RPMI7951 (cell line): ENCODE results near the gene TROAP. TPM values are rescaled to one million over a fixed set of nuclear protein-coding genes. Genes with fewer than 3 reads are reported as not detected.
"Not testable (repeated sequence)": the region's sequence is repeated elsewhere in the genome, so short reads cannot be mapped to it uniquely, and the experiment has no call there.

Experiments used
- DNase-seq: peaks from one replicate; pipeline ENCODE4 v3.0.0-alpha.2; 2012; ENCODE audit warnings: low read depth
- total RNA-seq: library from RNA; depleted of rRNA; stranded (reverse); fragments of >200 nt; shearing (Covaris generic); gene quantifications from 2 replicates; pipeline ENCODE4 v1.2.3, GENCODE V29; 2014

TROAP gene
- total RNA-seq, 1 experiment from 2014 or later = 49.3 TPM

DNA sequence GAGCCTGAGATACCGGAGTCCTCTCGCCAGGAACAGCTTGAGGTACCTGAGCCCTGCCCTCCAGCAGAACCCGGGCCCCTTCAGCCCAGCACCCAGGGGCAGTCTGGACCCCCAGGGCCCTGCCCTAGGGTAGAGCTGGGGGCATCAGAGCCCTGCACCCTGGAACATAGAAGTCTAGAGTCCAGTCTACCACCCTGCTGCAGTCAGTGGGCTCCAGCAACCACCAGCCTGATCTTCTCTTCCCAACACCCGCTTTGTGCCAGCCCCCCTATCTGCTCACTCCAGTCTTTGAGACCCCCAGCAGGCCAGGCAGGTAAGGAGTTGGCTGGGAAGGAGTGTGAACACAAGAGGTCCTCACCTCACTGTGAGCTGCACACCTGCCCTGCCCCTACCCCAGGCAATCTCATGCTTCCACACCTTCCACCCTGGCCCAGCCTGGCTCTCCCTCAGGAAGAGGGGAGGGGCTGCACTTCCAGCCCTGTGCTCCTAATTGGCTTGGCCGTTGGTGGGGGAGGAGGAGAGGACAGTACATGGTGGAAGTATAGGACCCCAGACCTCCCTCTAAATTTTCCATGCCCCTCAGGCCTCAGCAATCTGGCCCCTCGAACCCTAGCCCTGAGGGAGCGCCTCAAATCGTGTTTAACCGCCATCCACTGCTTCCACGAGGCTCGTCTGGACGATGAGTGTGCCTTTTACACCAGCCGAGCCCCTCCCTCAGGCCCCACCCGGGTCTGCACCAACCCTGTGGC, 7.8 kb downstream of the TROAP start:
- no peak for DNase-seq

DNA sequence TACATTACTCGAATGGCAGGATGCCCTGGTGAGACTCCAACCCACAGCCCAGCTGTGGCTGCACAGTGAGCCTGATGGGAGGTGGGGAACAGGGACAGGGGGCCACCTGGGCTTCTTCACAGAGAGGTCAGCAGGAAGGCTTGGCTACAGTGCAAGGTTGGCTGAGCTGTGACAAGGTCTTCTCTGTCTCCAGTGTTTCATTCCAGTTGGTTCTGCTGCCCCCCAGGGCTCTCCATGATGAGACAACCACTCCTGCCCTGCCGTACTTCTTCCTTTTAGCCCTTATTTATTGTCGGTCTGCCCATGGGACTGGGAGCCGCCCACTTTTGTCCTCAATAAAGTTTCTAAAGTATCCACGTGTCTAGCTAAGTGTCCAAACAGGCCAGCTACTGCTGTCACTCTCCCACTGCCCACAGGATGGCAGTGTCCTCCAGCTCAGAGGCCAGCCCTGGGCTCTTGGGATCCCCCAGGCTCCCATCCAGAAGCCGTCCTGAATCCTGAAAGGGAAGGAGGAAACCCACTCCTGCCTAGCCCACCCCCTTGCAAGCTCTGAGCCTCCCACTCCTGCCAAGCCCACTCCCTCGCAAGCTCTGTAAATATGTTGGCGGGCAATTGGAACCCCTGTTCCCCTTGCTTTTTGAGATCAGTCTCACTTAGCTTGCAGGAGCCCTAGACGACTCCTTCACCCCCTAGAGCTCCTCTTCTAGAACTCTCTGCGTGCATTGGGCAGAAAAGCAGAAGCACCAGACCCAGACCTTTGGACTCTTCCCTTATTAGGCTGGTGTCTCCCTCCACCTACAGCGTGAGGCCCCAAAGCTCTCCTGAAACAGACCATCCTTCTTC, 8.5 kb downstream of the TROAP start:
- peak; percentile 47 for DNase-seq

DNA sequence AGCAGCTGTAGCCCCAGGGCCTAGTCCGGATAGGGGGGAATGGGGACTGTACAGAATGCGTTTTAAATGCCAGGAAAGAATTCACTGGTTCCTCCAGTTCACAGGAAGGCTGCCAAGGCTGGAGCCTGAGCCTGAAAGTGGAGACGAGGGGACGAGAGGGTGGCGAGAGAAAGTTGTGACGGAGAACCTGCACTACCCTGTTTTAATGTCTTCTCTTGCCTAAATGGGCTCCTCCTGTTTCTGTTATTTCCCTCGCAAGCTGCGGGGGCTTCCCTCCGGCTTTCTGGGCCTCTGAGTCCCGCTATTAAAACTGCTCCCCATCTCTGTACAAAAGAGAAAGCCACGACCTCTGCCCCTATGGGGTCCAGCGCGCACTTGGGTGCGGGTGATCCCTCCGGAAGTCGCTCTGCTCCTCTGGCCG, 9.4 kb downstream of the TROAP start:
- no peak for DNase-seq

DNA sequence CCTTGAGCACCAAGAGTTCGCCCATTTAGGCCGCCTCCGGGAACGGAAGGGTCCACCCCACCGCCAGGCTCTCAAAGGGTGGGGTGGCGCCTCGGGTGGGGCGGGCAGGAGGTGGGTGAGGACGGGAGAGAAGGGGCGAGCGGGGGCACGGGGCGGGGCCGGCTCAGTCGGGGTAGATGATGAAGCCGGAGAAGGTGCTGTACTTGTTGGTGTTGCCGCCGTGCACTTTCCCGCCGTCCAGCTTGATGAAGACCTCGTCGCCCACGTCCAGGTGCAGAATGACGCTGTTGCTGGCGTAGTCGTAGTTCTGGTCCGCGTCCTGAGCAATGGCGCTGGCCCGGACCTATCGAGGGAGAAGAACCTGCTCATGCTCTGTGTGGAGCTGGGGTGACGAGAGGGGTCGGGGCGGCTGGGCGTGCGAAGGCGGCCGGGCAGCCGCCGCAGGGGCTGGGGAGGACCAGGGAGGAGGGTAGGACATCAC, 9.9 kb downstream of the TROAP start:
- DNase-seq = no peak

DNA sequence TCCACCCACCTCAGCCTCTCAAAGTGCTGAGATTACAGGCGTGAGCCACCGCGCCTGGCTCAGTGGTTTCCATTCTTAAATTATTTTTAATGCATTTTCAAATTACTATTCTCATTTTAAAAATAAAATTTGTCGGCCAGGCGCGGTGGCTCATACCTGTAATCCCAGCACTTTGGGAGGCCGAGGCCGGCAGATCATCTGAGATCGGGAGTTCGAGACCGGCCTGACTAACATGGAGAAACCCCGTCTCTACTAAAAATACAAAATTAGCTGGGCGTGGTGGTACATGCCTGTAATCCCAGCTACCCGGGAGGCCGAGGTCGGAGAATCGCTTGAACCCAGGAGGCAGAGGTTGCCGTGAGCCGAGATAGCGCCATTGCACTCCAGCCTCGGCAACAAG, 10.7 kb downstream of the TROAP start:
- DNase-seq = not testable (repeated sequence)

DNA sequence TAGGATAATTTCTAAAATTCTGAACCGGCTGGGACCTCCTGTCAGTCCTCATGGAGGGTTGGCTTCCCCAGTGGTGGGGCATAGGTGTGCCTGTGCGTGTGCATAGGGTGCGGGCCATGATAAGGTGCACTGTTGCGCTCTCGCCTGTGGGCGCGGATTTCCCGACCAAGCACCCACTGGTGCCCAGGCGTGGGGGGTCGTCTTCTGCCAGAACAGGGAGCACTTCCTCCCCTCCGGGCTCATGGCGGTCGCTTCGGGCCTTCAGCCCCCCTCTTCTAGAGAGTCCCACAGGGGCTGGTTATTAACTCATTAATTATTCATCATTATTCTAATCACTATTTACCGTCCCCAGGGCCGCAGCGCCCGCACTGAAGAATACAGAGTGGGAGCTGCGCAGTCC, 11.2 kb downstream of the TROAP start:
- DNase-seq = no peak

DNA sequence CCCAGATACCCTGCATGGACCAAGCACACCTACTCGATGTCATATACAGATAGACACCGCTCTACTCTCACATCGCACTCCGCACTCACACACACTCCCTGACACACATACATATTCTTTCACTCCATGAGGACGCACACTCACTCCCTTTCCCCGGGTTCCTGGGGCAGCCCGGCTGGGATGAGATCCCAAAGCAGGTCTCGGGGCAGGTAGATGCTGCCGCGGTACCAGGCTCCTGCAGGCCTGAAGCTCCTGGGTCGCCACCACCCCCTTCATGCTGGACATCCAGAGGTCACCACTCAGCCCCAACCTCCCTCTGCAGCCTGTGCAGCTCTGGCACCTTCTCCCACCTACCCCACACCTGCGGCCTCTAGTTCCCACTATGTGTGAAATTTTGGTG, 11.6 kb downstream of the TROAP start:
- DNase-seq = no peak

DNA sequence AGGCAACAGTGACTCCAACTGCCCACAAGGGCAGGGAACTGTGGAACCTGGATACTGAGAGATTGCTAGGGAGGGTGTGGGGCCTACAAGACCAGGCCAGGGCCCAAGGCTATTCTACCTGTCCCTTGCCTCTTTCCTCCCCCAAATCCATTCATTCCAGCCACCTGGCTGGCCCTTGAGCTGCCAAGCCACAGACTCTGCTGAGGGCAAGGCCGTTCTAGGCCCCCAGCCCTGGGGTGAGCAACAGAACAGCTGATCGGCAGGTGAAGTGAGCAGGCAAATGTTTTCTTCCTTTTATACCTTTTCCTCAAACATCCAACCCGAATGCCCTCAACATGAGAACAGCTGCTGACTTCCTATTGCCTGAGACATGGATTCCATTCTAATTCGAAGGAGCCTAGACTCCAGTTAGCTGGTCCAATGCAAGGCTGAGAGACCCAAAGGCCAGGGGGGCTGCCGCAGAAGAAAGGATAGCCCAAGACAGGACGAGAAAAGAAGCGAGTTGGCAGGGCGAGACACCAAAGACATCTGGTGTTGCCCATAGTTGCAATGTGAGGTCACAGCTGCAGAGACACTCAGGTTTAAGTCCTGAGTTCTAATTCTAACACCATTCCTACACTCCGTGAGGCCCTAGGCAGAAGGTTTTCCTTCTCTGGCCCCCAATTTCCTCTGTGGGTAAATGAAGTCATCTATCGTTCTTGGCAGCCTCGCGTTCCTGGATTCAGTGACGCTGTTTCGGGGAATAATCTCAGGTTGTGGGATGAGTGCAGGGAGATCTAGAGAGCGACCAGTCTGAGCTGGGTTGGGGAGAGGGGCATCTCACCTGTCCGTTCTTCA, 12.3 kb downstream of the TROAP start:
- DNase-seq = no peak

DNA sequence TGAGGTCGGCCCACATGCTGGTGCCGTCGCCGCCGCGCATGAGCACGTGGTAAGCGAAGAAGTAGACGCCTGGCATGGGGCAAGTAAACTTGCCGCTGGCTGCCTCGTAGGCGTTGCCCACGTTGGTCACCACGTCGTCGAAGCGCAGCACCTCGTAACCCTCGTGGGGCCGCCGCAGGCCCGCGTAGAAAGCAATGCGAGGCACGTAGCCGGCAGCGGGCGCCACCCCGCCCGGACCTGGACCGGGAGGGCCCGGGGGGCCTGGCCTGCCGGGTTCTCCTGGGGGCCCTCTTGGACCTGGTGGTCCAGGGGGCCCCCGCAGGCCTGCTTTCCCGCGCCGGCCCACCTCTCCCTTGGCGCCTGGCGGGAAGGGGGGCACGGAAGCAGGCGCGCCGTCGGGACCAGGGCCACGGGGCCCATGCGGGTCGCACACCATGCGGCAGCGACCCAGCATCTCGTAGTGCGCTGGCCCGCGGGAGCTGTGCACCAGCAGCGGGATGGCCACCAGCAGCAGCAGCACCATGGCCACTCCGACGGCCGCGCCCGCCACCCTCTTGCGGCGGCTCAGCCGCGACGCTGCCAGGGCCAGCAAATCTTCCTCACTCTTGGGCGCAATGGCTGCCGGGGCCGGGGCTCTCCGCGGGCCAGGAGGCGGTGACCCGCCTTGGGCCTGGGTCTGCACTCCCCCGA, 13.0 kb downstream of the TROAP start:
- no peak for DNase-seq

DNA sequence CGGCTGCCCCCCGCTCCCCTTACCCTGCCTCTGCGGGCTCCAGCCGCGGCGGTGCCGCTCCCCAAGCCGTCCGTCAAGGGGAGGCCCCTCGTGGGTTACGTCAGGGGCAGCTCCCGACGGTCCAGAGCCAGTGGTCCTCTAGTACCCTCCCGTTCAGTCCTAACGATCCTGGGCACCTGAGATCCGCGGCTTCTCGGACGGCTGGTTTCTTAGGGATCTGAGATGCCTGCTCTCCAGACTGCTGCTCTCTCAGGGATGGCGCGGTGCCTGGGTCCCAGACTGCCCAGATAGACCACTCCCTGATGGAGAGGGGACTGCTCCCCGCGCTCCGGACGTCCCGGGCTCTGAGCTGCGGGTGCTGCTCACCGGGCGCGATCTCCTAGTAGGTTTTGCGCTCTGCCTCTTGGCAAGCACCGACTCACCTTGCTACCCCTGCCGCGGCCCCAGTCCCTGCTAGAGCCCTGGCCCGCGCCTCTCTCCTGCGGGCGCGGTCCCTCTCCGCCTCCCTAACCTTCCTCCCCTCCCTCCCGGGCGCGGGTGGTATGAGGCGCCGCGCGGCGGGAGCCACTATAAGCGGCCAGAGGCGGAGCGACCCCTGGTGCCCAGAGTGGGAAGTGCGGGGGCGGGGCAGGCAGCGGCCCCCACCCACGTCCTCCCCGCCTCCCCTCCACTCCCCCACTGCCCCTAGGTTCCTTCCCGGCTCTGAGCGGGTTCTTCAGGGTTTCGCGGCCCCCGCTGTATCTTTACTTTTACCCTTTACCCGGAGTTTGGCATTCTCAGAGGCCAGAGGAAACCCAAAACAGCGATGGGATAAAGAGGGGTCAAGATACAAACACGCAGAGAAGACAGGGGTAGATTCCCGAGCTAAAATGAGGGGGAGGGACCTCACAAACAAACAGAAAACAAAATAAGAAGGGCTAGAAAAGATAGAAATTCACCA, 13.9 kb downstream of the TROAP start, which contains the start of gene C1QL4:
TSS of gene C1QL4 (minus strand) at position 544 of the 940 bp plus-strand sequence. CDS start 711 bp downstream, outside the sequence.
- peak; percentile 65 for DNase-seq

DNA sequence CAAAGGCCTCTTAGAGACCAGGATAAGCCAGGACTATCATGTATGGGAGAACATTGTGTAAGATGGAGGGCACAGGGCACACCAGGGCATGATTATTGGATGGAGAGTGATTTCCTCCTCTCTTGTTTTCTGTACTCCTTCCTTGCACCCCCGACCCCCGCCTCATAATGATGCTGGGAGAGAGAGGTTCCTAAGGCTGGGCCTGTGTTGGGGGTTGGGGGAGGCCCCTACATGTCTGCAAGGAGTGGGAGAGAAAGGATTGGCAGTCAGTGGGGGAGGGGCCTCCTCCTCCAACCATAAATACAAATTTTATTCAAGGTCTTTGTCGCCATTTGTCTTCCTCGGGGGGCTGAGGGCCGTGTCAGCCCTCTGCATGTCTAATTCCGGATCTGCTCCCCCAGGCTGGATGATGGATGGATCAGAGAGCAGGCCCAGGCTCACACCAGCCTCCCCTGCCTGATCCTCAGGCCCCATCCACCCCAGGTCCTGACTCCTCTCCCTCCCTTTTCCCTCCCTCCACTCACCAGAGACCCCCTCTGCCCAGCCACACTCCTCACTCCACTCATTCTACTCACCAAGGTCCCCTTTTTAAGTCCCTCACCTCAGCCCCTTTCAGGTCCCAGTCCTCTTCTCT, 15.9 kb downstream of the TROAP start:
- DNase-seq = no peak

DNA sequence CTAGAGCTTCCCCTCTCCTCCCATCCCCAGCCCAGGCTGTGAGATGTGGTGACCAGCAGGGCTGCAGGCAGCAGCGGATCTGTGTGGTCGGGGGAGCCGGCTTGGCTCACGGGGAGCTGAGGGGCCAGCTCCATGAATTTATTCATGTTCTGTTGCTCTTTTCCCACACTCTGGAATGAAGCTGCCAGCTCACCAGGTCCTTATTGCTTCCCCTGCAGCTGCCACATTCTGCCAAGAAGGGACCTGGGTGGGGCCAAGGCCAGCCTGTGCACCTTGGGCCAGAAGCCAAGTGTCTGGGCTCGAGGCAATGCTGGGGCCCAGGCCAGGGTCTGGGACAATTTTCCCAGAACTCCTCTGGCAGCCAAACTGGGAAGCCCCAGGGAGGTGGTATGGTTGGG, 16.4 kb downstream of the TROAP start:
- no peak for DNase-seq

DNA sequence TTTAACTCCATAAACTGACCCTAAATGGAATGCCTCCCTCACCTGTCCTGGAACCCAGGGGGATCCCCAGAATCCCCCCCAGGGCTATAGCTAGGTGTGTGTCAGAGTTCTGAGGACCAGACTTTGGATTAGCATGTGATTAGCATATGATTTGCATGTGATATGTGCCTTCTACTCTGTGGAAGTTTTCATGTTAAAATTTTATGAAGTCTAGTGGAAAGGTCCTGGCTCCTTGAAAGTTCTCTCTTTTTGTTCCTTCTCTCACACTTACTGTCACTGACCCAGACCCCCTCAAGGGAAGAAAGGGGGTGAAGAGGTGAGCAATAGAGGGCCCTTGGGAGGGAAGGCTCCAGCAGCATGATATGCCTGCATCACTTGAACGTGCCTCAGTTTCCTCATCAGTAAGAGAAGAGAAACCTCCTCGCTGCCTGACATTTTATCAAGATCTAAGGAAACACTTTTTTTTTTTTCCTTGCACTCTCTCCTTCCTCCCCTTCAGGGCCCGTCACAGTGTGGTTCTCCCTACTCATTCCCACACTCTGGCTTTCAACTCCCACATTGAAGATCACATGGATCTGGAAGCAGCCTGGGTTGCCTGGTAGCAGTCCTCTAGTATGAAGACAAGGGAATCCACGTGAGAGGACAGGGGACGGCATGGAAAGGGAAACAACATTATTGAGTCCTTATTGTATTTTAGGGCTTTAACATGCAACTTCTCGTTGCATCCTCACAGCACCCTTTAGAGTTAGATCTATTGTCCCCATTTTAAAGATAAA, 17.2 kb downstream of the TROAP start:
- DNase-seq = no peak

DNA sequence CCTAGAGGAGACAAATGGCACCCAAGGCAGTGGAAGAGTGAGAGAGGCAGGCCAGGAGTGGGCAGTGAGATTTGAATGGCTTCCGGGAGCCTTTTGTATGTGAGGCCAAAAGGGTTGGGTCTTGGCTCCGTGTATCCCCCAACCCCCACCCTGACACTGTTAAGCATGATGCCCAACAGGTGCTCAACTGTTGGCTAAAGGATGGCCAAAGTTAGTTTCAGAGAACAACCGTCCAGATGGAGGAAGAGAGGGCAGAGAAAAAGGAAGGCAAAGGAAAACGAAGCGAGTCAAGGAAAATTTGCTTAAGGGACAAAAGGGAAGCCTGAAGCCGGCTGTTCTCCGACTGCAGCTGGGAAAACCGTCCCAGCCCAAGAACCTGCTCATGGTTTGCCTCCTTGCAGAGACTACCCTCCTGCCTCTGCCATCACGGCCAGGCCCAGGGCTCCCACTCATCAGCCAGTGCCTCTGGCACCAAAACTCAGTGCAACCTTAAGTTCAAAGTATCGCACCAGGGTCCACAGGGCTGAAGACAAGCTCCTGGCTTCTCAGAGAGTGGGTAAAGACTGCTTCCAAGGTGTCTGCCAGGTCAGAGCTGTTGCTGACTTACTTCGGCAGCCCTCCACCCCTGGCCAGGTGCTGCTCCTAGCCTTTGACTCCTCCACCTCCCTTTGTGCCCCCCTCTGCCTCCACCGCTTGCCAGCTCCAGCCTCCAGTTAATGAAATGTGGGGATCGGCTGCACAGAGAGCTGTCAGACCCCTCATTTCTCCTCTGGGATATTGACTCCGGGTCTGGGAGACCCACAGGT, 18.1 kb downstream of the TROAP start:
- no peak for DNase-seq

DNA sequence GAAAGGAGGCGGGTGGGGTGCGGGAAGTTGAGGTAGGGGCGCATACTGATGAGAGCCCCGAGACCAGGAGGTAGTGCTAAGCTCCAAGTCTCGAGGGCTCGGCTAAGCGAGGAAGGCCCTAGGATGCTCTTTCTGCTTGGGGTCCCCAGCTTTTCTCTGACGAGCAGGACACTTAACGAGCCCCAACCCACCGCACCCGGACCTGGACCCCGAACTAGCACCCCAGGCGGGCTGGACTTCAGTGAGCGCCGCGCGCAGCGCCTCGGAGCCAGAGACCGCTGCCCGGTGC, 18.7 kb downstream of the TROAP start:
- DNase-seq = no peak

DNA sequence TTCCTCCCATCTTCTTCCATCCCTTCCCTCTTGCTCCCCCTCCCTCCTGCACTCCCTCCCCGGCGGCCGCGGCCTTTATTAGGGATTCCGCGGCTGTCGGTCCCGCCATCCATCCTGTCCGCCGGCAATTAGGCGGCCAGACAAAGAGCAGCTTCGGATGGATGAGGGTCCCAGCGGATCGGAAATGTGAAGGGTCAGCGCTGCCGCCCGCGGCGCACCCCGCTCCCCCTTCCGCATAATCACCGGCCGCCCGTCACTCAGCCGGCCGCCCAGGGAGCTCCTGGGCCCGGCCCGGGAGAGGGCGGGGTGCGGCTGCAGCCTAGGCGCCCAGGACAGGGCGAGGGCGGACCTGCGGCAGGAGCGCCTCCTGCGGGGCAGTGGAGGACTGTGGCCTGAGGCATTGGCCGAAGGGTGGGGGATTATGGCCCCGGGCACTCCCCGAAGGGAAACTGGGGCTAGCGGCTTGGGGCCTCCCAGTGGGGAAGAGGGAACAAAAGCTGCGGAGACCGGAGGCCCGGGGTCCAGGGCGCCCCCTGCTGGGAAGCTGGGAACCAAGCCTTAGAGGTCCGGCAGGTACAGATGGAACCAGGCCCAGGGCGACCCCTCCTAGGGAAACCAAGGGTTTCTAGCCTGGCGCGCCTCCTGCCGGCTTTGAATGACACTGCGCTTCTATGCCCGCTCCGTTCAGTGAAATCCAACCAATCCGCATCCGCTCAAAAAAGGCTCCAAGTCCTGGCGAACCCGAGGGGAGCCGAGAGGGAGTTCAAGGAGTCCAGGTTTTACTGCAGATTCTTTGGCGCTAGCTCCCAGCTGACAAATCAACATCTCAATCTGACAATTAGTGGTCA, 19.2 kb downstream of the TROAP start:
- DNase-seq = peak; percentile 28
